GM21367 (cell line): ENCODE data around the gene MBLAC1.
"Not testable (repeated sequence)": the region's sequence is repeated elsewhere in the genome, so short reads cannot be mapped to it uniquely, and the experiment has no call there.

Experiments
- ATAC-seq: cut with Tn5 transposase; IDR thresholded peaks from one replicate; pipeline ENCODE4 v1.9.1; 2021; ENCODE audit not compliant: unreplicated experiment

The MBLAC1 gene

GRCh38 chr7:100120733-100121036, 6.1 kb upstream of the MBLAC1 start:
- ATAC-seq, result no peak

GRCh38 chr7:100122067-100122466, 4.7 kb upstream of the MBLAC1 start:
- no peak for ATAC-seq

- ATAC-seq, result no peak
Observed at GRCh38 chr7:100122568-100122967, 4.2 kb upstream of the MBLAC1 start.

GRCh38 chr7:100124301-100125230, 2.2 kb upstream of the MBLAC1 start:
- no peak for ATAC-seq

GRCh38 chr7:100126239-100126930, 382 bp upstream of the MBLAC1 start:
- peak; percentile 37 for ATAC-seq

- ATAC-seq, result no peak
Observed at GRCh38 chr7:100127866-100128636, 1.3 kb downstream of the MBLAC1 start.

- no peak for ATAC-seq
Observed at GRCh38 chr7:100128637-100128963, 1.8 kb downstream of the MBLAC1 start.

GRCh38 chr7:100130220-100130607, 3.4 kb downstream of the MBLAC1 start:
- ATAC-seq, result not testable (repeated sequence)

GRCh38 chr7:100130608-100131453, 4.1 kb downstream of the MBLAC1 start:
- no peak for ATAC-seq

- ATAC-seq, result no peak
Observed at GRCh38 chr7:100132126-100132525, 5.4 kb downstream of the MBLAC1 start.

- no peak for ATAC-seq
Observed at GRCh38 chr7:100132697-100133151, 6.0 kb downstream of the MBLAC1 start.

GRCh38 chr7:100137851-100138760, 11.3 kb downstream of the MBLAC1 start:
- no peak for ATAC-seq

- ATAC-seq, result no peak
Observed at GRCh38 chr7:100141555-100141949, 14.8 kb downstream of the MBLAC1 start.

- no peak for ATAC-seq
Observed at GRCh38 chr7:100142461-100142860, 15.7 kb downstream of the MBLAC1 start.

- not testable (repeated sequence) for ATAC-seq
Observed at GRCh38 chr7:100146350-100146749, 19.6 kb downstream of the MBLAC1 start.

- no peak for ATAC-seq
Observed at GRCh38 chr7:100147278-100147677, 20.5 kb downstream of the MBLAC1 start.

- no peak for ATAC-seq
Observed at GRCh38 chr7:100148225-100148558, 21.4 kb downstream of the MBLAC1 start.

- ATAC-seq, result peak; percentile 96
Observed at GRCh38 chr7:100148559-100149328, 22.0 kb downstream of the MBLAC1 start, which contains the start of gene LAMTOR4. Gene LAMTOR4 (plus strand): TSS chr7:100148918. CDS start chr7:100148973, 55 bp downstream.

- no peak for ATAC-seq
Observed at GRCh38 chr7:100152404-100152803, 25.6 kb downstream of the MBLAC1 start.
